GM18858 (cell line): ENCODE measurements around the gene ALLC.

Experiments used
- ATAC-seq: cut with Tn5 transposase; IDR thresholded peaks from one replicate; pipeline ENCODE4 v1.9.1; 2021; ENCODE audit not compliant: unreplicated experiment

Gene ALLC

GRCh38 chr2:3675687-3676086, 17.7 kb downstream of the ALLC start:
- ATAC-seq = no peak

GRCh38 chr2:3677436-3677835, 19.4 kb downstream of the ALLC start:
- no peak for ATAC-seq

- ATAC-seq = no peak
Observed at GRCh38 chr2:3678212-3678611, 20.2 kb downstream of the ALLC start.

GRCh38 chr2:3679180-3679579, 21.2 kb downstream of the ALLC start:
- no peak for ATAC-seq

- no peak for ATAC-seq
Observed at GRCh38 chr2:3679616-3680393, 21.8 kb downstream of the ALLC start.

GRCh38 chr2:3680548-3681345, 22.7 kb downstream of the ALLC start:
- ATAC-seq = no peak

- ATAC-seq = no peak
Observed at GRCh38 chr2:3681625-3682024, 23.6 kb downstream of the ALLC start.

- ATAC-seq = no peak
Observed at GRCh38 chr2:3682811-3683210, 24.8 kb downstream of the ALLC start.

GRCh38 chr2:3683748-3684454, 25.9 kb downstream of the ALLC start:
- ATAC-seq = no peak

- no peak for ATAC-seq
Observed at GRCh38 chr2:3689998-3690748, 32.2 kb downstream of the ALLC start.

GRCh38 chr2:3692375-3692774, 34.4 kb downstream of the ALLC start:
- ATAC-seq = no peak

GRCh38 chr2:3696545-3696944, 38.5 kb downstream of the ALLC start:
- ATAC-seq = no peak

GRCh38 chr2:3701071-3701470, 43.1 kb downstream of the ALLC start:
- no peak for ATAC-seq

- ATAC-seq = no peak
Observed at GRCh38 chr2:3703236-3703756, 45.3 kb downstream of the ALLC start, which contains the start of gene DCDC2C. Gene DCDC2C, plus strand, starts transcription at chr2:3703575. Its CDS starts 177 bp downstream, at chr2:3703752.

- no peak for ATAC-seq
Observed at GRCh38 chr2:3703757-3704355, 45.9 kb downstream of the ALLC start.

- no peak for ATAC-seq
Observed at GRCh38 chr2:3704692-3705091, 46.7 kb downstream of the ALLC start.

- ATAC-seq = no peak
Observed at GRCh38 chr2:3705782-3706181, 47.8 kb downstream of the ALLC start.

GRCh38 chr2:3706892-3707291, 48.9 kb downstream of the ALLC start:
- no peak for ATAC-seq

- ATAC-seq = no peak
Observed at GRCh38 chr2:3708576-3708975, 50.6 kb downstream of the ALLC start.

GRCh38 chr2:3709225-3709624, 51.2 kb downstream of the ALLC start:
- ATAC-seq = no peak
